GM11168 (cell line): ENCODE data around the gene RAB17.

Source experiments
- in situ Hi-C: fragments of 300-500 bp; cut with MboI; formaldehyde crosslinking; loops from one replicate; pipeline ENCODE4 v1.12.0; 2022; ENCODE audit warnings: low sequenced_read_pairs; ENCODE audit not compliant: unreplicated experiment

RAB17 gene

GRCh38 chr2:237542001-237542704, 48.4 kb downstream of the RAB17 start:
- in situ Hi-C loops = no loop called here

DNA sequence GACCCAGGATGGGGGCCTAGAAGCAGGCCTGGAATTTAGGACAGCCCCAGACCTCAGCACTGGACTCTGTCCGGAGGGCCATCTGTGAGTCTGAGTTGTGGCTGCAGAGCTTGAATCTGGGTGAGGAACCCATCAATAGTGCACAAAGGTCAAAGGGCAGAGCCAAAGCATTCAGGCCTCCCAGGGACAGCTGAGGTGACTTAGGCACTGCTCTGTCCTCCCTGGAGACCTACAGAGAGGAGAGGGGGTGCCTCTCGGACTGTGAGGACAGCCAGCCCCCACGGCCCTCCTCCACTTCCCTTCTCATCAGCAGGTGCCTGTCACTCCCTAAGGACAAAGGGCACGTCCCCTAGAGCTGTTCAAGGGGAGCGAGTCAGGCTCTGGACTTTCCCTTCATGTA, 49.3 kb downstream of the RAB17 start:
- in situ Hi-C loops = no loop called here

GRCh38 chr2:237540823-237541222, 49.7 kb downstream of the RAB17 start:
- in situ Hi-C loops = no loop called here

DNA sequence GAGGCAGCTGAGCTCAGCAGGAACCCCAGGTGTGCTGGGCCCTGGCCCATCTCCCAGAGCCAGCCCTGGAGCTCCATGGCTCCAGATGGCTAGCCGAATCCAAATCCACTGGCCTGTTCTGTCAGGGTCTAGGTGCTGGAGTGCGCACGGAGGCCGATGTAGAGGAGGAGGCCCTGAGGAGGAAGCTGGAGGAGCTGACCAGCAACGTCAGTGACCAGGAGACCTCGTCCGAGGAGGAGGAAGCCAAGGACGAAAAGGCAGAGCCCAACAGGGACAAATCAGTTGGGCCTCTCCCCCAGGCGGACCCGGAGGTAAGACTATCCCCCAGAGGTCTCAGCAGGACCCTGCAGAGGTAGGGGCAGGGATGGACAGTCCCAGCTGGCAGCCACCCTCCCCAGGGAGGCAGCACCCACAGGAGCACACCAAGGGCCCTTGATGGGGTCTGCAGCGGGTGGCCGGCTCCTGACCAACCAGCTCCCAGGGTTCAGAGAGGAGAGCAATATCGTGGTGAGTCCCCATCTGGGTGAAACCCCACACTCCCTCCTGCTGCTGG, 50.2 kb downstream of the RAB17 start:
- in situ Hi-C loops = no loop called here

DNA sequence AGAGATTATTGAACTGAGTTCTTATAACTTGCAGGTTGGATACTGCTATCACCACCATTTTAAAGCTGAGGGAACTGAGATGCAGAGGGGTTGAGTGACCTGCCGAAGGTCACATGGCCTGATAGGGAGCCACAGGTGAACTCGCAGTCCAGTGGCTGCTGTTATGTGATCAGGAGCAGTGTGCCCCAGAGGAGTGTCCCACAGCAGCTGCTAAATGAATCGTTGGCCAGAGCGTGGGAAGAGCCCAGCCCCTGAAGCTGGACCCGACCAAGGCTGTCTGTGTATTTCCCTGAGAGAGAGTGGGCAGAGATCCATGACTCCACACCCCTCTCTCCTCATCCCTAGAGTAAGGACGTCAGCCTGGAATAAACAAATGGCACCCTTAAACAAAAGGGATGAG, 50.9 kb downstream of the RAB17 start:
- in situ Hi-C loops = no loop called here

- in situ Hi-C loops = no loop called here
Measured at GRCh38 chr2:237538901-237539300, 51.6 kb downstream of the RAB17 start.

- in situ Hi-C loops = no loop called here
Measured at GRCh38 chr2:237538001-237538720, 52.4 kb downstream of the RAB17 start.

- in situ Hi-C loops = no loop called here
Measured at GRCh38 chr2:237536617-237537016, 53.9 kb downstream of the RAB17 start.

DNA sequence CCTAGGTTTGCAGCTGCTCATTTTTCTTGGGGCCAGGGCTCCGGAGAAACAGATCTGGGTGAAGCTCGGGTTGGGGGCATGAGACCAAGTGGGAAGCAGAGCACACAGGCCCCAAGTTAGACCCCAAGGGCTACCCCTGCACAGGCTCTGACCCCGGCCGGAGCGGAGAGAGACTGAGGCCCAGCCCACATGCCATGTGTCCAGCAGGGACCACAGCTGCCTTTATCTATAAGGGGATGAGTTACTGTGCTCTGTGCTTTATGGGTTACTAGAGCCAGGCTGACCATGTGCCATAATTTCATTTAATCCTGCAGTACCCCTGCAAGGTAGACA, 54.5 kb downstream of the RAB17 start:
- in situ Hi-C loops = no loop called here

DNA sequence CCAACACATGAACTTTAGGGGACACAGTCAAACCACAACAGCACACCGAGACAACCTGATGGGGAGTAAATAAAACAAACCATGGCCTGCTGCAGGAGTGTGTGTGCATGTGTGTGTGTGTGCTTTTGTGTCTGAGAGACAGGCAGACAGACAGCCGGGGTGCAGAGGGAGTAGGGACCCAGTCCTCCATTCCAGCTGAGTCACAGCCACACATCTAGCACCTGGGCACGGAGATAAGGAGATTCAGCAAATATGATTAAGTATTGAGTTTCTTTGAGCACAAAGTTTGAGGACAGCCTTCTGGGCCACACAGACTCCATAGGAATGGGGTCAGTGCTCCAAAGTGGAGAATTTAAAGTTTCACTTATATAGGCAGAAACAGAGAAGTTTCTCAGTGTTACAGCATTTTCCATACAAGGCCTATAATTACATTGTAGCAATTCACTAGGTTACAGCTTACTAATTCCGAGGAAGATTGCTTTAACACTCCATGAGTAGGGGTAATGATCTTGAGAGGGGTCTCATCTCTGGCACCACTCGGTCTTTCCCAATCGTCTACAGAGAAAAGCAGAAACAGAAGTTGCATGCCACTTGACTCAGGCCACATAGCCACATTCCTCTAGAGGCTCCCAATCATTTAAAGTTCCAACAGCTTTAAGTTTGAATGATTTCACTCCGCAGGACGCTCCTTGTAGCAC, 55.0 kb downstream of the RAB17 start:
- in situ Hi-C loops = no loop called here

GRCh38 chr2:237534380-237534779, 56.2 kb downstream of the RAB17 start:
- in situ Hi-C loops = loop anchor here (5.0 kb wide), 1 partner anchor 53 kb away; no protein-coding TSS in a partner anchor

DNA sequence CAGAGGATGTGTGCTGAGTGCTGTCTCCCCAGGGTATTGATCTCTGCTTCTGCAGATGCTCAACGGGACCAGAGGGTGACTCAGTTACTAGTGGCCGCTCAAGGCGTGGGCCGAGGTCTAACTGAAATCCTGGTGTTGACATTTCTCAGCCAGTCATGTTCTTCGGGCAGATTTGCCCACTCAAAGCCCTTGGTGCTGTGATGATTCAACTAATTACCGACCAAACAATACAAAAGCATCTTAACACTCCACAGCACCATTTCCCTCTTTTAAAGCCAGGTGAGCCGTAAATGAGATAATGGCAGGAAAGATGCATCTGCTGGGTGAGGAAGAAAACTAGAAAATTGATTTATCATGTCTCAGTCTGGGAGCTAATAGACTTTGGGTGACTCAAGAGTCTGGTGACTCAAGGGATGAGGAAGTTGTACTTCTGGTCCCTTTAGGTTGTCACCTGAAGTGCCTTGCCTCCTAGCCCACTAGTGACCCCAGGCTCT, 56.8 kb downstream of the RAB17 start:
- in situ Hi-C loops = loop anchor here (5.0 kb wide), 1 partner anchor 54 kb away; no protein-coding TSS in a partner anchor

- in situ Hi-C loops = loop anchor here (5.0 kb wide), 1 partner anchor 55 kb away; no protein-coding TSS in a partner anchor
Measured at GRCh38 chr2:237532160-237532559, 58.4 kb downstream of the RAB17 start.

DNA sequence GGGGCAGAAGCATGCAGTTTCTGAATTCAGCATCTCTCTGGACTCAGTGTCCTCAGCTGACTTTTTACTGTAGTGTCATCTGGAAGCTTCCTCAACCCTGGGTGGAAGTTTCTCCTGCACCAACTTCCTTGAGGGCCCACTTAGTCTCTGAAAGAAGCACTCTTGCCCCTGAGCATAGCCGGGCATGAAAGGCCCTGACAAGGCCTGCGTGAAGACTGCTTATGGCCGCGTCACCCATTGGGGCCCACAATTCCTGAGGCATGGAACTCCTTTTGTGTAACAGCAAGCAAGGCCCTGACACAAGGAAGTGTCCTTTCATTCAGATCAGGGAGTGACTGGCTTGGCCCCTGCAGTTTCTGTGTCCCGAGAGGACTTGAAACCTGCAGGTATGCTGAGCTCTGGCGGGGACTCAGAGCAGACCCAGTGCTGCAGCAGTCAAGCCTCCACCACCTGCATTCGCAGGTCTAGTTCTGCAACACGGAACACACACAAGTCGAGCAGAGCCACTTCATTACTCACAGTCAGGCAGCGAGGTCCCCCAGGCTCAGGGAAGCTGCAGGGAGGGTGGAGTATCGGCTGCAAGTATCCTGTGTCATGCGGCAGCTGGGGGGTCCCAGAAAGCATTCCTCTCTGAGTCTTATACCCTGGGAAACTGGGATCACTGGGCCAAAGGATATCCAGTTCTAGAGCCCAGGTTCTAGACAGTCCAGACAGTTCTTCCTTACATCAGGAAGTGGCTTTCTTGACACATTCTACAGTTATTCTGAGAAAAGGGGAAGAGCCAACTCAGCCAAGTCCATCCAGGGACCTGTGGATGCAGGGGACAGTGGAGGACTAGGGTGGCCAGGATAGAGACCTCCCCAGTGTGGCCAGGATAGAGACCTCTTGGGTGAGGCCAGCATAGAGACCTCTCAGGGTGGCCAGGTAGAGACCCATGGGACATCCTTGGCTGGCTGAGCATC, 59.8 kb downstream of the RAB17 start:
- in situ Hi-C loops = loop anchor here (5.0 kb wide), 1 partner anchor 57 kb away; no protein-coding TSS in a partner anchor

DNA sequence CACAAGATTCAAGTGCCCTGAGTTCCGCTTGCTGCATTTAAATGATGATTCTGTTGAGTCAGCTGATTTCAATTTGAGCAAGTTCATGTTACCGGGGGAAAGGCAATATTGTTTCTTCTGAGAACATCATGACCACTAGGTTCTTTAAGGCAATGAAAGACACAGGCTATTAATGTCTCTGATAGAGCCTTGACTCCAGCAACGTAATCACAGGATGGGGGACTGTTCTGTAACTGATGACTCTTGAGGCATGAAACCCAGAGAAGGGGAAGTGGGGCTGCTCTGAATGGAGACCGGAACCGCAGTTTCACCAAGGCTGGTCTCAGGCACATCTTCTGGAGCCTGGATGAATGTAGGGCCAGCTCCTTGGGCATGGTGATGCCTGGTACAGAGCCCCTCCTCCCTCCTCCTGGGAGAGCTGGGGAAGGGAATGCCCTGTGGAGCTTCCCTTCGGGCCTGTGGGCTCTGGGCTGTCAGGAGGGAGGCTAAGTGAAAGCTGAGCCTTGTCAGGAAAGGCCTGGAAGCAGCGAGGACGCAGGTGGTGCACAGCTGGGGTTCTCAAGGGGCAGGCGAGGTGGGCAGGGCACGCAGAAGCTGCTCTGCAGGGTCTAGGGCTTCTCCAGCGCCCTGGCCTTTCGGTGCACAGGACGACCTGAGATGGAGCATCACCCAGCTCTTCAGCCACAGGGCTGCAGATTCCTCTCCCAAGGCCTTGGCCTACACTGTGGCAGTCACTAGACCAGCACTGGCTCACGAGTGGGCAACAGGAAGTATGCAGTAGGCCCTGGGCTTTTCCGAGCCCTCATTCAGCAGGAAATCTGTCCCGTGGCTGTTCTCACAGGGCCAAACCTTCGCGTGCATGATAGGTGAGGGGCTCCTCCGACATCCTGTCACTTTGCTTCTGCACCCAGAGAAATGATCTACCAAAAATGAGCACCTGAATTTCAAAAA, 60.8 kb downstream of the RAB17 start:
- in situ Hi-C loops = loop anchor here (5.0 kb wide), 1 partner anchor 58 kb away; no protein-coding TSS in a partner anchor

DNA sequence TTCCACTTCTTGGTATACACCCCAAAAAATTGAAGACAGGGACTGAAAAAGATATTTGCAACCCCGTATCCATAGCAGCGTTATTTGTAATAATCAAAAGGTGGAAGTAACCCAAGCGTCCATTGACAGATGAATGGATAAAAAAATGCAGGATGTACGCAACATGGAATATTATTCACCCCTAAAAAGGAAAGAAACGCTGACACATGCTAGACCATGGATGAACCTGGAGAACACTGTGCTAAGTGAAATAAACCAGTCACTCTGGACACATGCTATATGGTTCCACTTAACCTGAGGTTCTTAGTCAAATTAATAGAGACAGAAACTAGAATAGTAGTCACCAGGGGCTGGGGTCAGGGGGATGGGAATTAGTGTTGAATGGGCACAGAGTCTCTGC, 62.8 kb downstream of the RAB17 start:
- in situ Hi-C loops = no loop called here

DNA sequence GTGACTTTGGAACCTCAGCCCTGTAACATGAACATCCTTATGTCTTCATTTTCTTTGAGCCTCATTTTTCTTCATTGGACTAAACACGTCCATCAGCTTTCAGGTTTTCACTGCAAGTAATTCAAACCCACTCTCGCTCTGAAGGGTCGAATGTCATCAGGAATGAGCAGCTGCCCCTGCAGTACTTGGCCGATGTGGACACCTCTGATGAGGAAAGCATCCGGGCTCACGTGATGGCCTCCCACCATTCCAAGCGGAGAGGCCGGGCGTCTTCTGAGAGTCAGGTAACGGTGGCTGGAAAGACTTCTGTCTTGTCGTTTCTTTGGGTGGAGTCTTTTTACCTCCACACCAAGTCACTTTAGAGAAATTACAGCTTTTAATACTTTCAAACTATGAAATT, 63.3 kb downstream of the RAB17 start:
- in situ Hi-C loops = no loop called here

DNA sequence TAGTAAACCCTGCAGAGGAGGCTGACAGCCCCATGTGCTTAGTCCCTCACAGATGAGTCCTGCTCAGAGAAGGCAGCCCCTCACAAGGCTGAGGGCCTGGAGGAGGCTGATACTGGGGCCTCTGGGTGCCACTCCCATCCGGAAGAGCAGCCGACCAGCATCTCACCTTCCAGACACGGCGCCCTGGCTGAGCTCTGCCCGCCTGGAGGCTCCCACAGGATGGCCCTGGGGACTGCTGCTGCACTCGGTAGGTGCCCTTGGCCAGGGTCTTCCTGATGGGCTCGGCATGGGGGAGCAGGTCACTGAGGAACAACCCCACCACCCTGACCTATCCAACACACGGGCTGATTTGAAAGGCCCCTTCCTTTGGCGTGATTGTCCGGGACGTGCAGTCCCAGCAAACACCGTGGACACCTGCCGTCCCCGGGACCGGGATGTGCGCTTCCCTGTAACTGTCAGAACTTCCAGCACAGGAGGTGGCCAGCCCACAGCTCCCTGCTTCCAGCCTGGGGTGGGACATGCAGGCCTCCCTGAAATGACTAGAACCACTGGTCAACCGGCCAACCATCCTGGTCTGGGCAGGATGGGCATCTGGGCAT, 64.9 kb downstream of the RAB17 start:
- in situ Hi-C loops = no loop called here
